Stimulated activated CD4-positive, alpha-beta T cell treated with anti-CD3 and anti-CD28 coated beads, Interleukin-1b, Interleukin-23, amount 100 ng/mL, for 48 hours (primary cell): ENCODE results near the gene MYO1E.
"Not testable (repeated sequence)": the region's sequence is repeated elsewhere in the genome, so short reads cannot be mapped to it uniquely, and the experiment has no call there.

Experiments used
- DNase-seq: peaks from one replicate; pipeline ENCODE4 v3.0.0-alpha.2; 2020

The MYO1E gene

GRCh38 chr15:59185725-59186124, 186.9 kb downstream of the MYO1E start:
- no peak for DNase-seq

- no peak for DNase-seq
These were observed 191.6 kb downstream of the MYO1E start for GRCh38 chr15:59180945-59181600.

- DNase-seq: no peak
These were observed 193.0 kb downstream of the MYO1E start for GRCh38 chr15:59179717-59180116.

DNA sequence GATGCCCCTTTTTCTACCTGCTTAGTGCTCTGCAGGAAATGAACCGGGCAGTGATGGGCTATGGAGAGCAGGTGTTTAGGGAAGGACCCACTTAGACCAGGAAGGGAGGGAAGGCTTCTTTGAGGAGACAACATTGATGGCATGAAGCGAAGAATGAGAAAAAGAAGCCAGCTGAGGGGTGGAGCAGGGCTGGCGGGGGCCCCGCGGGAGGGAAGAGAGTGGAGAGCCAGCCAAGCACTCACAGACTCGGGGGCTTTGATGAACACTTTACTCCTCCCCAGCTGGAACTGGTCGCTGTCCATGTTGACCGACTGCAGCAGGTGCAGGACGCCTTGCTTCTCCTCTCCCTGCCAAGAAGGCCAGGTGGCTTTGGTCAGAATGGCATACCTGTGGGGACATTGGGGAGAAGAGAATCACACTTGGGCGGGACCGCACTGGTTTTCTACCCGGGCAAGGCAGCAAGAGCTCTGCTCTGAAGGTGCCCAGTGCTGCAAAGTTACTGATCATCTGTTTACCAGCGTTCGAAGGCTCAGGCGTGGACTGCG, 194.4 kb downstream of the MYO1E start:
- DNase-seq: no peak

DNA sequence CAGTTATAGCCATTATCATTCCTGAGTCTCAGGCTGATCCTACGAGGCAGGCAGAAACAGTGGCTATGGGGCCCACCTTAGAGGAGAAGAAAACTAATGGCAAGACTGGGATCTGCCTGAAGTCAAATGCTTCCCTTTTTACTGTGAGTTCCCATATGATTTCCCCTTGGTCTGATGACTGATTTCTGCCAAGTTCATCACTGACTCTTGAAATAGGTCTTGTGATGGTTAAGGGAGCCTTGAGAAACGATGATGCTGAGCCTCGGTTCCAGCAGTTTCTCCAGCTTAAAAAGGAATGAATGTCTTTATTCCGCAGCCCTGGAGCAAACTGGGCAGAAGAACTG, 195.4 kb downstream of the MYO1E start:
- DNase-seq: no peak

DNA sequence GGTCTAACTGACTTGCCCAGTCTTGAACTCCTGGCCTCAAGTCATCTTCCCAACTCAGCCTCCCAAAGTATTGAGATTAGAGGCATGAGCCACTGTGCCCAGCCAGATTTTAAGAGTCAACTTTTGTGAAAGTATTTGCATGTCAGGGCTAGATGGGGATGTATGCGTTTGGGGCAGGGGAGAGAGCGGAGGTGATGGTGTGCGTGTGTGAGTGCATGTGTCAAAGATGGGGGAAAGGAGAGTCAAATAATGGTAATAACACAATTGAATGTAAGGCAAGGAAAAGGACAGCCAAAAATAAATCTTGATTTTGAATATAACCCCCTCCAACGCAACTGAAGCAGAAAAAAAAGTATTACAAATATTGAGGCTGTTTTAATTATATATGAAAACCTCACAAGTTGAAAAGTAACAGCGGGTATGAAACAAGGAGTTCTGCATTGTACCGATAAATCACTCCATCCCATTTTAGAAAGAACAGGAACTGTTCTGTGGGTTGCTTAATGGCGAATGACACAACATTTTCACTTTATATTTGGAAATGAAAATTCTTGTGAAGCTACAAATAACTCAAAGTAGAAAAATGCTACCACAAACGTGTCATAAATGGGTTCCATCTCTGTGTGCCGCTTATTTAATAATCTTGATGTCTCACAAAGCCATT, 195.9 kb downstream of the MYO1E start:
- no peak for DNase-seq

DNA sequence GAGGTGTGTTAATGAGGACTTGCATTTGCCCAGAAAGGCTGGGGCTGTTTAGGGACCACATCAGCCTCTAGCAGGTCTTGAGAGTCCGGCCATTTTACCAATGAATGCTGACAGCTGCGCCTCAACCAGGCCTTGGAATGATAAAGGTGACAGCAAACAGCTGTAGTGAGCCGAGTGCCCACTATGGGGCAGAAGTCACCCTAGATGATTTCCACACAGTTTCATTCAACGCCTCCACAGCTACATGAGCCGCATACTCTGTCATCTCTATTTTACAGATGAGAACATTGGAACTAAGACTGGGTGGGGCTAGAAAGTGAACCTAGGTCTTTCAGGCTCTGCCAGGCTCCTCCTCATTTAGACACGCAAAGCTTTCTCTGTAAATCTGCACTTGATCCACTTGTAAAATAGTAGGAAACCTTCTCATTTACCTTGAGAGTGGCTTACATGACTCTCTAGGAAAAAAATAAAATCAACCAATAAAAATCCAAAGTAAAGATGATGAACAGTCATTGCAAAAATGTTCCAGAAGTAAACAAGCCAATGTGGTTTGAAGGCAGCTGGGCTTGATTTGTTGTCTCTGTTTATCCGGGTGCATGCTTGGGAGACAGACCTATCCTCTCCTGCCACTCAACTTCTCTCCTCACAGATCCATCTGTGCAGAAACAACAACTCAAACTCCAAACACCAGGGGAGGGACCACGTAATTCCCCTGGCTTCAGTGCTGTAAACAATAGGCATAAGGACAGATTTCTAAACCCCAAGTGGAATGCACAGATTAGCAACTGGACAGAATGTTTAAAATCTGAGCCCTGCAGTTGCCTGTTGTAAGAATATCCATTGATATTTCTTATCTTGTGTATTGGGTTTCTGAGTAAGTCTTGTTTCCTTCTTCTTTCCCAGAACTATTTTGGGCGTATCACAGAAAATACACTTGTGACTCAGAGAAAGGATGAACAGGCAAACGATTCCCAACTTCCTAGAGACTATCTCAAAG, 197.5 kb downstream of the MYO1E start:
- DNase-seq: peak; percentile 40

- DNase-seq: no peak
These were observed 198.4 kb downstream of the MYO1E start for GRCh38 chr15:59174151-59174834.

- no peak for DNase-seq
These were observed 199.5 kb downstream of the MYO1E start for GRCh38 chr15:59173194-59173593.

DNA sequence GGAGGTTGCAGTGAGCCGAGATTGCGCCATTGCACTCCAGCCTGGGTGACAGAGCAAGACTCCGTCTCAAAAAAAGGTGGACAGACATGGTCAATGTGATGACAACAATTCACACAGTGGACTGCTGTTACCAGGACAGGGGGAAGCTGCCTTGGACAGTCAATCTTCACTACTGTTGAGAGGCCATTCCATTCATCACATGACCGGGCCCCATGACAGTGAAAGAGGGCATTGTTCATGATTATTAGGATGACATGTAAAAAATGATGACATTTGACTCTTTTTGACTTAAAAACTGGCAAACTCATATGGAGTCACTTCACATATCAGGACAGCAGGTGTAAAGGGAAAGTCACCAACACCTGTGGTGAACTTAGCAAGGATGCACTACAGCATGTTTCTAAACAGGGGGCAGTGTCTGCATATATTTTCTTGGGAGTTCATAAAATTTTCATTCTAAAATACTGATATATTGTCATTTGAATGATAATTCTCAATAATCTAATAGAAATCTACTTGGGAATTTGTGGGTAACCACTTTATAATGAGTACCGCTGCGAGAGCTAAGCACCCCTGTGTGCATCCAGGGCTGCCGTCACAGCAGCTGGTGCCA, 200.3 kb downstream of the MYO1E start:
- no peak for DNase-seq

DNA sequence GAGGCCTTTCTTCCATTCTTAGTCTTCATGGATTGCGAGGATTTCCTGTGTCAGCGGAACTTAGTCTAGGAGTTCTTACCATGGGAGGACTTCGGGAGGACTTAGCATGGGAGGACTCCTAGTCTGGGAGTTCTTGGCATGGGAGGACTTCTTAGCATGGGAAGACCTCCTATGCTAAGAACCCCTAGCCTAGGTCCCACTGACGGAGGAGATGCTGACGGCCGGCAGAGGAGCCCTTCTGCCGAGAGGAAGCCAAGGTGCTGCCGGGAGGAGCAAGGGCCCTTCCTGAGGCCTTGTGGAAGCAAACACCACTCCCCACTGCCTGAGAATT, 201.6 kb downstream of the MYO1E start:
- DNase-seq: no peak

- DNase-seq: no peak
These were observed 202.2 kb downstream of the MYO1E start for GRCh38 chr15:59170295-59171066.

GRCh38 chr15:59169251-59169708, 203.4 kb downstream of the MYO1E start:
- no peak for DNase-seq

- no peak for DNase-seq
These were observed 204.1 kb downstream of the MYO1E start for GRCh38 chr15:59168536-59168935.

DNA sequence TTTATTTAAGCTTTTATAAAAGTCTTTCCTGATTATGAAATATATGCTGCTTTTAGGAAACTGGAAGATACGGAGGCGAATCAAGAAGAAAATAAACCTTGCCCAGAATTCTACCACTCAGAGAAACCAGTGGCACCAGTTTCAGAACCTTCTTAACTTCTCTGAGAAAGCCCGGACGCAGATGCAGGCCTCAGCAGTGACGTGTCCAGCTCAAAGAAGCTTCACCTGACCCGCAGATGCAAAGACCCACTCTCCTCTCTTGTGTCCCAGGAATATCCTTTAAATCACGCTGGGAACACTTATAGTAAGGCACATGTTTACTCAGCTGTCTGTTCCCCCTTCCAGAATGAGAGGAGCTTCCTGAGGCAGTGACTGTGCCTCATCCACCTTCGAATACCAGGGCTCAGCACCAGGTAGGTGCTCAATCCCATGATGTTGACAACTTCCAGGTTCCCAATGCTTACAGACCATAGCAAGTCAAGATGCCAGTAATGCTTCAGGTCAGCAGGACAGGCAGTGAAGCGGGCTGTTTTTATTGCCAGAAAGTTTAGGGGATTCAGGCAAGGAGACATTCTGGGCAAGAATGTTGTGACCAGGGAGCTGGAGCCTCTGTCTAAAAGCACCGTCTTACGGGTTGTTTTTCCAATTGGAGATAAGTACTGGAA, 205.9 kb downstream of the MYO1E start:
- DNase-seq: no peak

DNA sequence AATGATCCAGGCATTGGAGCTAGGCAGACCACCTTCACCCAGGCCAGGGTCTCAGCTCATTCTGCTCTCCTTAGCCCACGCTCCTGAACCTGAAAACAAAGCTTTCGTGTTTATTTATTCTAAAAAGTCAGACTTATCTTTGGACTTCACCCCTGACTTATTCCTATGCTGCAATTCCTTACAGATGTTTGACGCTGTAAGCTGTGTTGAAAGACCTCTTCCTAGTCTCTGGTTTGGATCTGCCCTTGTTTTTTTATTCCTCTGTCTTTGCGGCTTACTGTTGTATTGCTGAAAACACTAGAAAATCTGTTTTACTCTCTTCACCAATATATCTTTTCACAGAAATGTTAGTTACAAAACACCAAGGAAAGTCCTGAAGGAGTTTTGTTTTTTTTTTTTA, 206.5 kb downstream of the MYO1E start:
- DNase-seq: no peak

- DNase-seq: no peak
These were observed 206.9 kb downstream of the MYO1E start for GRCh38 chr15:59165726-59166125.

DNA sequence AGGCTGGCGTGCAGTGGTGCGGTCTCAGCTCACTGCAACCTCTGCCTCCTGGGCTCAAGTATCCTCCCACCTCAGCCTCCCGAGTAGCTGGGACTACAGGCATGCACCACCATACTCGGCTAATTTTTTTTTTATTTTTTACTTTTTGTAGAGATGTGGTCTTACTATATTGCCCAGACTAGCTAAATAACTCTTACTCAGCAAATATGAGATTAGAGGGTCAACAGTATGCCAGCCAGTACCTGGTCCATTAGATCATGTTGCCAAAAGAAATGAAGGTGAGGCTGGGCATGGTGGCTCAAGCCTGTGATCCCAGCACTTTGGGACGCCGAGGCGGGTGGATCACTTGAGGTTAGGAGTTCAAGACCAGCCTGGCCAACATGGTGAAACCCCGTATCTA, 210.6 kb downstream of the MYO1E start:
- not testable (repeated sequence) for DNase-seq

DNA sequence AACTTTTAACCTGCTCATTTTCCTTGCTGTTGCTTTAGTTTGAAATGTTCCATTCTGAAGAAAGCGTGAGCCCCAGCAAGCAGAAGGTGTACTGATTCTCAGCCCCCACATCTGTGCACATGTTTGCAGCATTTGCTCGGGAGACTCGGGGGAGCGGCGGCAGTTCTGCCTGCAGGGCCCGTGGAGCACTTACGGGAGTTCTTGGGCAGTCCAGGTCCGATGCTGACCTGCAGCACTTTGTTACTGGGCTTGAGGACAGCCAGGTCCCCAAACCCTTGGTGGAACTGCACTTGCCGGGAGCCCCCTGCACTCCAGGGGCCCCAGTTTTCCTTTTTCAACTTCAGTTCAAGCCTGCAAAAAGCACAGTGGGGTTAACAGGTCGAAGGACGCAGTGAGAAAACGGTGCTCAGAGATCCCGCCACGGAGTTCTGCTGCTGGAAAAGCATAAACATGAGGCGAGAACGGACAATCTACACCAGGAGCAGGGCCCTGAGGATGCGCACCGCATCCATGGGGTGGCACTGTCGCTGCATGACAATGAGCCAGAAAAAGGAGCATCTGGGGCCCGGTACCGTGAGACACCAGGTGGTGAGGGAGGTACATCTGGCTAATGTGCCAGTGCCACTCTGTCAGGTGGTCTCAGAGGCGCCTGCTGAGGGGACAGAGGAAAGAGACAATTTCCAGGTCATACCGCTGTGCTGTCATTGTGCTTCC, 211.6 kb downstream of the MYO1E start:
- DNase-seq: peak; percentile 12

- no peak for DNase-seq
These were observed 213.5 kb downstream of the MYO1E start for GRCh38 chr15:59159210-59159609.
